ENCODE measurements around the gene SAXO1. TPM values are rescaled to one million over a fixed set of nuclear protein-coding genes. Genes with fewer than 3 reads are reported as not detected.

Gene SAXO1
- polyA plus RNA-seq, 1 donor from 2014 or later, result not detected

GRCh38 chr9:18971909-18972308, 61.1 kb downstream of the SAXO1 start:
- no peak for TF ChIP-seq TAF1 (IDR thresholded peaks at IDR 0.05; ENCODE audit: low read depth)
- TF ChIP-seq REST (IDR thresholded peaks at IDR 0.05; ENCODE audit: borderline replicate concordance), result no peak
- no peak for TF ChIP-seq EZH2 (IDR thresholded peaks at IDR 0.05; ENCODE audit: borderline replicate concordance, insufficient read depth, low read length, poor library complexity, severe bottlenecking)
- no peak for TF ChIP-seq EP300 (conservative IDR thresholded peaks at IDR 0.05; ENCODE audit: poor library complexity, severe bottlenecking)
- TF ChIP-seq MXI1 (conservative IDR thresholded peaks at IDR 0.05; ENCODE audit: poor library complexity, severe bottlenecking), result no peak
- no peak for TF ChIP-seq SMC3 (conservative IDR thresholded peaks at IDR 0.05; ENCODE audit: poor library complexity)
- TF ChIP-seq RAD21 (conservative IDR thresholded peaks at IDR 0.05), result no peak
- TF ChIP-seq POLR2AphosphoS5 (IDR thresholded peaks at IDR 0.05), result no peak
- TF ChIP-seq CTCF (IDR thresholded peaks at IDR 0.05; ENCODE audit: poor library complexity, severe bottlenecking), result no peak
- Histone ChIP-seq H2AFZ (ENCODE audit: low read depth, low read length) (no peak overlapping the region), H4K20me1 (ENCODE audit: insufficient read depth) (no peaks in the 10 kb centered on the region), H3K4me2 (ENCODE audit: low read length) (no peak overlapping the region), H3K9ac (ENCODE audit: low read length) (no peak overlapping the region), H3K36me3 (ENCODE audit: insufficient read depth, low read length) (no peaks in the 10 kb centered on the region), H3K27ac (ENCODE audit: low read length) (no peak overlapping the region), H3K9me3 (ENCODE audit: low read length) (no peaks in the 10 kb centered on the region), H3F3A (ENCODE audit: insufficient read depth, low read length, poor library complexity, severe bottlenecking) (no peaks in the 10 kb centered on the region), H3K27me3 (ENCODE audit: insufficient read depth, low read depth, low read length) (no peaks in the 10 kb centered on the region), H3K4me3 (ENCODE audit: low read length) (no peak overlapping the region), H3K79me2 (replicated peaks; ENCODE audit: insufficient read depth, low read length) (no peaks in the 10 kb centered on the region), H3K9me2 (ENCODE audit: insufficient read depth, low read length) (no peaks in the 10 kb centered on the region)

GRCh38 chr9:18971404-18971803, 61.6 kb downstream of the SAXO1 start:
- TF ChIP-seq EZH2 (IDR thresholded peaks at IDR 0.05; ENCODE audit: borderline replicate concordance, insufficient read depth, low read length, poor library complexity, severe bottlenecking) (no peak), SMC3 (conservative IDR thresholded peaks at IDR 0.05; ENCODE audit: poor library complexity) (no peak), CTCF (IDR thresholded peaks at IDR 0.05; ENCODE audit: poor library complexity, severe bottlenecking) (no peak), REST (IDR thresholded peaks at IDR 0.05; ENCODE audit: borderline replicate concordance) (no peak), RAD21 (conservative IDR thresholded peaks at IDR 0.05) (no peak), POLR2AphosphoS5 (IDR thresholded peaks at IDR 0.05) (no peak), TAF1 (IDR thresholded peaks at IDR 0.05; ENCODE audit: low read depth) (no peak), MXI1 (conservative IDR thresholded peaks at IDR 0.05; ENCODE audit: poor library complexity, severe bottlenecking) (no peak), EP300 (conservative IDR thresholded peaks at IDR 0.05; ENCODE audit: poor library complexity, severe bottlenecking) (no peak)
- Histone ChIP-seq H3K4me2 (ENCODE audit: low read length) (no peak overlapping the region), H3K9ac (ENCODE audit: low read length) (no peak overlapping the region), H3K36me3 (ENCODE audit: insufficient read depth, low read length) (no peaks in the 10 kb centered on the region), H3K9me3 (ENCODE audit: low read length) (no peaks in the 10 kb centered on the region), H3K9me2 (ENCODE audit: insufficient read depth, low read length) (no peaks in the 10 kb centered on the region), H3K79me2 (replicated peaks; ENCODE audit: insufficient read depth, low read length) (no peaks in the 10 kb centered on the region), H3K27ac (ENCODE audit: low read length) (no peak overlapping the region), H3F3A (ENCODE audit: insufficient read depth, low read length, poor library complexity, severe bottlenecking) (no peaks in the 10 kb centered on the region), H3K4me3 (ENCODE audit: low read length) (no peak overlapping the region), H2AFZ (ENCODE audit: low read depth, low read length) (no peak overlapping the region), H4K20me1 (ENCODE audit: insufficient read depth) (no peaks in the 10 kb centered on the region), H3K27me3 (ENCODE audit: insufficient read depth, low read depth, low read length) (no peaks in the 10 kb centered on the region)

Measured in neural cell (in vitro differentiated cells).